Measurements from ENCODE around the gene USP12.

USP12 gene

DNA sequence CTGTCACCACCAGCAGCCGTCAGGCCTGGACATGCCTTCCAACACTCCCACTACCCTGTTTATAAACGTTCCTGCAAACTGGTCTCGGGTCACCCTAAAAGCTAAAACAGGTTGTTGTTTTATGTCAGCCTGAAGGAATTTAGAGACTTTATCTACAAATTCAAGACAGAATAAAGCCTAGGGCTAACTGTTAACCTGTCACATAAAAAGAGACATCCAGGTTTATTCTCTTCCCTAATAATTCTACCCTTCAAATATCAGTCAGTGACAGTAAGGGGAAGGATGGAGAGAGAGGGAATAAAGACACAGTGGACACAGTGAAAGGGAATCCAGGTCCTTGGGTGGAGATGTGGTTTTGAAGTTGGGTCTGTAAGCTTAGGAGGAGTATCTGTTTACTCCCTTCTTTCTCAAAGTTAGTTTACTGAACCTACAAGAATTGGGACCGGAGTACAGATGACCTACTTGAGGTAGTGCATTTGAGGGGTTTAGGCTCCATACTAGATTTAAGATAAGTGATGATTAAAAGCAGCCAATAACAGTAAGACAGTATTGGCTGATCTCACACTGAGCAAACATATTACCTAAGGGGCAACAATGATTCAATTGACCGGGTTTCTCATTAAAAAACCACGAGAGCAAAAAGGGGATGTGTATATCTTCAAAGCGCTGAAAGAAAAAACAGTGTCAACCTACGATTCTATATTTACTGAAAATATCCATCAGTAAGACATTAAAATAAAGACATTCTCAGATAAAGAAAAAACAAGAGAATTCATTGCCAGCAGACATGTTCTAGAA, 142.7 kb downstream of the USP12 start:
- DNase-seq: no peak

DNA sequence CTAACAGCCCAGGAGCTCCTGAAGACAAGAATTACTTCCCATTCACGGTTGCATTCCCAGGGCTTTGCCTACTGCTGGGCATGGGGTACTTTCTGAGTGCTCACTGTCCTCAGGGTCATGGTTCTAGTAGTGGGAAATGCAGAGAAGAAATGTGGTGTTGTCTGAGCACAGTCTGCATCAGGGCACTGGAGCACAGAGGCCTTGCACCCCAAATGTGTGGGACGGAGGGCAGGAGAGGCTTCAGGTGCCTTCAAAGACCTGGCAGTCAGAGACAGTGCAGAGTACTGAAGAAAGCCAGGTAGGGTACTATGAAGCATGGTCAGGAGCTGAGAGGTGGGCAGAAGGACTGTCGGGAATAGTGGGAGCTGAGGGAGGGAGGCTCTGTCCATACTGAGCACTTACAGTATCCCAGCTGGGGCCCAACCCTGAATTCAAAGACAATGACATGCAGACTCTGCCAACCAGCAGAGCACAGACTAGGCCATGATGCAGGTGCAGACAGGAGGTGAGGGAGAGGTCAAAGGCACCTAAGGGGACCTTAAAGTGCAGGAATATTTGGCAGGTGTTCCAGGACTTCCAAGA, 144.4 kb downstream of the USP12 start:
- no peak for DNase-seq

DNA sequence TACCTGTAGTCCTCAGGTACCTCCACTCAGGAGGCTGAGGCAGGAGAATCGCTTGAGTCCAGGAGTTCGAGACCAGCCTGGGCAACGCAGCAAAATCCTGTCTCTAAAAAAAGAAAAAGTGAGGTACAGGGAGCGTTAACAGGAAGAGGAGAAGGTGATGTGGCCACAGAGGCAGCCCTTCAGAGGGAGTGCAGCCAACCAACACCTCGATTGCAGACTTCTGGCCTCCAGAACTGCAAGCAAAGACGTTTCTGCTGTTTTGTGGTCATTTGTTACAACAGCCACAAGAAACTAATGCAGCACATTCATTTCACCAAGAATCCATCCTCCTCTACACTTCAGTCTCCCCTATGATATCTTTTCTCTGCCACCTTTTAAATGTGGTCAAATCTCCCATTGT, 145.2 kb downstream of the USP12 start:
- no peak for DNase-seq

DNA sequence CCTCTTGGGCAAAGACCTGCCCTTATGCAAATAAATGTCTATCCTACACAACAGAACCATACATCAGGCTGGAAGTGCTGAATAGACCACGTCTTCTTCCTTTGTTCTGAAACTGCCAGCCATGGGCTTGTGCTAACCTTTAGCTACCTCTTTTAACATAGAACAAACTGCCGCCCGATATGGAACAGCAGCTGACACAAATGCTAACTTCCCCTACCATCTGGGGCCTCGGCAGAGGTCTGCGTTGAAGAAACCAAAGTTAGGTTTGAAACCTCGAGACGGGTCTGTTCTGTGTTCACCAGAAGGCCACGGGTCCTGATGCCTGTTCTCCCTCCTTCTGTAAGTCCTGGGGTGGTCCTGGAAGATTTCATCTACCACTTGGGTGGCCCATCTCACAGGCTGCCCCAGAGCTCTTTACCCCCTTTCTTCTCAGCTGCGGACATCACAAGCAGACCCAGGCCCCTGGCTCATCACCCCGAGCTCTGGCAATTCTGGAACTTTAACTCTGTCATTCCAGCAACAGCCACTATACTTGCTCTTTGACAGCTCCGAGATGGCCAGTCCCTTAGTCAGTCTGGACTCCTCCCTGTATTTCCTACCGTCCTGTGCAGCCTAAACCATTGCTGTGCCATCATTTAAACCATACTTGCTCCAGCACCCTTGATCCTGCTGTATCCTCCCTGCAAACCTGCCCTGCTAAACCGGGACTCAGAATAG, 146.7 kb downstream of the USP12 start:
- DNase-seq: no peak

DNA sequence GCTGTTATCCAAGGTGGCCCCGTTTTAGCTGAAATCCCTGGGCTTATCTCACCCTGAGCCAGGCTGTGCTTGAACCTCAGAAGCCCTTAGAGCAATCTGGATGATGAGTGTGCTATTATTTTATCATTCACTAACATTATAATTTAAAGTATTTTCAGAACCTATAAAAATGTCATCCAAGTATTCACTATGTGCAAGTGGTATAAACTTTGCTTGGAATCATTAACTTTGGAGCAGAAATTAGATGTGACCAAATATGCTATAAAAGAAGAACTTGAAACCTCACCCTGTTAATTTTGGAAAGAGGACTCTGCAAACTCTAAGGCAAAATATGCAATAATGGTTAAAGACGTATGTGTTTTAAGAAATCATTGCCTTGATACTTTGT, 147.5 kb downstream of the USP12 start:
- no peak for DNase-seq

DNA sequence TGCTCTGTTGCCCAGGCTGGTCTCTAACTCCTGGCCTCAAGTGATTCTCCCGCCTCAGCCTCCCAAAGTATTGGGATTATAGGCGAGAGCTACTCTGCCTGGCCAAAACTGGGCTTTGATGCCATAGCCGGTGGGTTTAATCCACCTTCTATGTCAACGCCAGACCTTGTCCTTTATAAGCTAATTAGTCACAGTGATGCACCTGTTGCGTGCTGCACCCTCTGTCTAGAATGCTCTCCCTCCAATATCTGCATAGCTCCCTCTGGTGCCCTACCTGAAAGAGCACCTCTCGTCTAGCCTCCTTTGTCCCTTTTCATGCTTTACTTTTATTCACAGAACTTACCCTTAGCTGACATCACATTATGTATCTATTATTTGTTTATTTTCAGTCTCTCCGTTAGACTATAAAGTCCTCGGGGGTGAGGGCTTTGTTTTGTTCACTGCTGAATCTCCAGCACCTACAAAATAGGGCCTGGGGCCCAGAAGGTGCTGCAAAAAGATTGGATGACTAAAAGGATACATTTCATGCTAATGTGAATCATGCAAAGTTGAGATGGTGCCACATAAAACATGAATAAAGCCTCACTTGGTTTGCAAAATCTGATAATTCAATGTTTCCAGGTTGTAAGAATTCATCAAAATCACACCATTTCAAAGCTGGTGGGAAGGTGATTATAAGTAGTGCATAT, 148.1 kb downstream of the USP12 start:
- no peak for DNase-seq

DNA sequence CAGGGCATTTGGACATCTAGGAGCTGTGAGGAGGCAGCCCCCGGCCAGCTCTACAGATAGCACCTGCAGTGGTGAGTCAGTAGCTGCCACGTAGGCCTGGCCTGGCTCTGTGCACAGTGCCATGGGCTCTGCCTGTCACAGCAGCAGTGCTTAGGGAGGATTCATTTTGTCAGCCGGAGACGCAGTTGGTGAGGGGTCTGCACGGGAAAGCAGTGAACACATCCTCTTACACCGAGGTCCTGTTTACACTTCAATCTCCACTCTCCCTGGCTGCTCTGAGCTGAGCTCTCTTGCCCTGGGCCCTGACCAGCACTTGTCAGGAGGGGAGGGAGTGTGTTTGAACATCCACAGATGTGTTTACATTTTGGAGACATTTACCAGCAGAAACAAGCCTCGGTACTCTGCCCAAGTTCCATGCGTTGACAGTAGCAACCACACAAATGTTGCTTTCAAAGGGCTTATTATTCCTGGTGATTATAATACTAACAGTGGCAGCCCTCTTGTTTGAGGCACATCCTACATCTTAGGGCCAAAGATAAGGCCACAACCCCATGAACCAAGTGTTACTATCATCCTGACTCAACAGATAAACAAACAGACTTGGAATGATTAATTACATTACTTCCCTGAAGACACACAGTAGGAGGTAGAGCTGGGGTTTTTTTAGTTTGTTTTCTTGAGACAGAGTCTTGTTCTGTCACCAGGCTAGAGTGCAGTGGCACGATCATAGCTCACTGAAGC, 148.9 kb downstream of the USP12 start:
- peak; percentile 57 for DNase-seq

DNA sequence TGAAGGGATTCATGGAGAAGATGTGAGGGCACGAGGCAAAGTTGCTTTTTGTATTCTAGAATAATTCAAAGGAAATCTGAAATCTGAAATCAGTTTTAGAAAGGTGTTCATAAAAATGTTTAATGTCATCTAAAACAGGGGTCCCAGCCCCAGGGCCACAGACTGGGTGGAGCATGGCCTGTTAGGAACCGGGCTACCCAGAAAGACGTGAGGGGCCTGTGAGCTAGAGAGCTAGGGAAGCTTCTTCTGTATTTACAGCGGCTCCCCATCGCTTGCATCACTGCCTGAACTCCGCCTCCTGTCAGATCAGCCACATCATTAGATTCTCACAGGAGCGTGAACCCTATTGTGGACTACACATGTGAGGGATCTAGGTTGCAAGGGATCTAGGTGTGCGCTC, 151.2 kb downstream of the USP12 start:
- DNase-seq: no peak

DNA sequence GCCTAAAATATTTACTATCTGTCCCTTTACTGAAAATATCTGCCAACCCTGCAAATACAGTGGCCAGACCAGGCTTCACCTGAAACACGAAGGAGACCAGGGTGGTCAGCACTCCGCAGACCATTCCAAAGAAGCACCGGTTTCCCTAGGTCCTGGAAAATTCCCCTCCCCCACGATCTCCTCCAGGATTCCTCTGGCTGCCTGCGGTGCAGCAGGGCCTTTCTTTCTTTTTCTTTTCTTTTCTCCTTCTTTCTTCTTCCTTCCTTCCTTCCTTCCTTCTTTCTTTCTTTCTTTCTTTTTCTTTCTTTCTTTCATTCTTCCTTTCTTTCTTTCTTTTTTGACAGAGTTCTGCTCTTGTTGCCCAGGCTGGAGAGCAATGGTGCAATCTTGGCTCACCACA, 152.7 kb downstream of the USP12 start:
- no peak for DNase-seq

DNA sequence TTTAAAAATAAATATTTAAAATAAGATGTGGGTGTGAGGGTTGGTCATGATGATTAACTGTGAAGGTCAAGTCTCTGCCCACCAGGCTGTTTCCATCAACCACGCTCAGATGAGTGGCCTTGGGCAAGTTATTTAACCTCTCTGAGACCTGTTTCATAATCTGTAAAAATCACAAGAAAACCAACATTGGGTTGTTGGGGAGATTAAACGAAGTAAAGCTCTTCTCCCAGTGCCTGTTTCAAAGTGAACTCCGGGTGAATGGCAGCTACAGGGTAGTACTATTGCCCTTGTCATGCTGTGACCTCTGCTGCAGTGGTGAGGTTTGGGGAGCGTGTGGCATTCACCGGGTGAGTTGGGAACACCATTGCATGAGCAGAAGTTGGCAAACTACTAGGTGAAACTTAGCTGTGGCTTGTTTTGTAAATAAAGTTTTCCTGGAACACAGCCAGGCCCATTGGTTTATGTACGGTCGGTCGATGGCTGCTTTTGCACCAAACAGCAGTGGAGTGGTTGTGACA, 153.2 kb downstream of the USP12 start:
- DNase-seq: no peak

DNA sequence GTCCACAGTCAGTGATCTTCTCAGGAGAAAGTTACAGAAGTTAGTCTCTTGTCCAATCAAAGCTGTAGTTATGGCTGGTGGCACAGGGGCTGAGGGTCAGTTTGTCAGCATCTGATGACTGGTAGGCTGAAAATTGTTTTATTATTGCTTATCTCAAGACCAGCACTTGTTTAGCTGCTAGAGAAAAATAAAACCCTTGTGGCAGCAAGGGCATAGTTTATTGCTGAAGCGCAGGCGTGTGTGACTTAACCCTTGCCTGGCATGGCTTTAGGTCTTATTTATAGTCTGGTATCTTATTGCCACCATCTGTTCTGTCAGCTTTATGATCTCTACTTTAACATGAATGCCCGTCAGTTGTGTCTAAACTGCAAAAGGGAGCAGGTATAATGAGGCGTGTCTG, 154.7 kb downstream of the USP12 start:
- DNase-seq: no peak

Data from fibroblast of skin of back (primary cell).